MM.1S (cell line): Measurements from ENCODE around the gene BOD1.
A peak's percentile ranks its signal among the peaks of the same experiment; 100 is the strongest.
"Not testable (repeated sequence)": the region's sequence is repeated elsewhere in the genome, so short reads cannot be mapped to it uniquely, and the experiment has no call there.

ENCODE experiments used
- DNase-seq: peaks from one replicate; pipeline ENCODE4 v3.0.0-alpha.2; 2015
- H2AFZ ChIP-seq: fragments of 300-600 bp; sonication (generic); 2 replicates; pipeline ENCODE4 v1.6.0; 2016; ENCODE audit warnings: antibody characterized with exemption, low read length
- H3F3A ChIP-seq: fragments of 300-600 bp; sonication (generic); 2 replicates; pipeline ENCODE4 v1.6.1; 2016; ENCODE audit warnings: mild to moderate bottlenecking, antibody characterized with exemption, low read length, moderate library complexity, mixed read lengths; ENCODE audit not compliant: insufficient read depth
- H3K27ac ChIP-seq: fragments of 300-600 bp; sonication (generic); 2 replicates; pipeline ENCODE4 v1.5.1; 2016; ENCODE audit warnings: mild to moderate bottlenecking, low read length
- H3K27me3 ChIP-seq: fragments of 300-600 bp; sonication (generic); replicated peaks from 2 replicates; pipeline ENCODE4 v1.6.0; 2016; ENCODE audit warnings: low read length; ENCODE audit not compliant: insufficient read depth
- H3K36me3 ChIP-seq: fragments of 300-600 bp; sonication (generic); replicated peaks from 2 replicates; pipeline ENCODE4 v1.6.1; 2016; ENCODE audit warnings: mild to moderate bottlenecking, low read length, mixed read lengths; ENCODE audit not compliant: insufficient read depth
- H3K4me1 ChIP-seq: fragments of 300-600 bp; sonication (generic); 2 replicates; pipeline ENCODE4 v1.6.1; 2016; ENCODE audit warnings: low read length, mixed read lengths
- H3K4me2 ChIP-seq: fragments of 300-600 bp; sonication (generic); 2 replicates; pipeline ENCODE4 v1.6.0; 2016; ENCODE audit warnings: low read depth, low read length
- H3K4me3 ChIP-seq: fragments of 300-600 bp; sonication (generic); 2 replicates; pipeline ENCODE4 v1.5.1; 2016; ENCODE audit warnings: low read length, mixed read lengths
- H3K79me2 ChIP-seq: fragments of 300-600 bp; sonication (generic); 2 replicates; pipeline ENCODE4 v1.6.1; 2016; ENCODE audit warnings: mixed run types, low read length, mixed read lengths
- H3K9ac ChIP-seq: fragments of 300-600 bp; sonication (generic); 2 replicates; pipeline ENCODE4 v1.6.1; 2016; ENCODE audit warnings: low read length, mixed read lengths
- H3K9me2 ChIP-seq: fragments of 300-600 bp; sonication (generic); replicated peaks from 2 replicates; pipeline ENCODE4 v1.6.1; 2016; ENCODE audit warnings: mild to moderate bottlenecking, low read length, mixed read lengths; ENCODE audit not compliant: insufficient read depth
- H3K9me3 ChIP-seq: fragments of 300-600 bp; sonication (generic); replicated peaks from 2 replicates; pipeline ENCODE4 v1.6.1; 2016; ENCODE audit warnings: mild to moderate bottlenecking, low read length, mixed read lengths; ENCODE audit not compliant: insufficient read depth
- H4K20me1 ChIP-seq: fragments of 300-600 bp; sonication (generic); 2 replicates; pipeline ENCODE4 v1.6.1; 2016; ENCODE audit warnings: mild to moderate bottlenecking, low read length, moderate library complexity, mixed read lengths; ENCODE audit not compliant: insufficient read depth
- CTCF ChIP-seq: fragments of 300-600 bp; sonication (generic); IDR thresholded peaks from 2 replicates; pipeline ENCODE4 v1.5.1; 2016; ENCODE audit warnings: antibody characterized with exemption, low read length, mixed read lengths
- EZH2 ChIP-seq: fragments of 300-600 bp; sonication (generic); optimal IDR thresholded peaks from 2 replicates; pipeline ENCODE3; 2017; ENCODE audit warnings: low read depth, mild to moderate bottlenecking, antibody characterized with exemption, low read length, mixed read lengths
- EZH2phosphoT487 ChIP-seq: fragments of 300-600 bp; sonication (generic); IDR thresholded peaks from 2 replicates; pipeline ENCODE4 v1.6.1; 2018; ENCODE audit warnings: antibody characterized with exemption, low read length

The BOD1 gene

DNA sequence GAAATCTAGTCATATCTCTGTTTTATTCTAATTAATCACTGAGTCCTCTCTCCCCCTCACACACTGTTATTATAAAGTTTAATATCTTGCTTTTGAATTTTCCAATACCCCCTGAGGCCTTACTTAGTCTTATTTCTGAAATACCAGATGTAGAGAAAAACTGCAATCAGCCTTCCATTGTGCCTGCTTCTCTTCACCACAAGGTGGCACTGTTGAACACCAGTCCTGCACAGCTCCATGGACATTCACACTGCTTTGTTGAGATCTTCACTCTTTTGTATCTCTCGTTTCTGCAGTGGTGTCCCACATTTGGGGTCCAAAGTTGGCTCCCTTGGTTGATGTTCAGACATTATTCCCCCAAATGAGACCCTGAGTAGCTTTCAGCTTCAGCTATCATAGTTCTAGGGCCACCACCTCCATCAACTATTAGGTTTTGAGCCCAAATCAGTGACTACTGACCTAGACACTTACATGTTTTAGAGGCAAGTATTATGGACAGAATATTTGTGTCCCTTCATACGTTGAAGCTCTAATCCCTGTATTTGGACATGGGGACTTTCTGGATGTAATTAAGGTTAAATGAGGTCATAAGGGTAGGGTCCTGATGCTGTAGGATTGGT lies 24.3 kb downstream of the BOD1 start:
- no peaks in the 10 kb centered on the region for H3K9me3 ChIP-seq
- H3K9ac ChIP-seq: no peak overlapping the region
- no peak overlapping the region for H3K4me2 ChIP-seq
- H3K79me2 ChIP-seq: no peaks in the 10 kb centered on the region
- no peak overlapping the region for H3K27ac ChIP-seq
- H4K20me1 ChIP-seq: no peaks in the 10 kb centered on the region
- H2AFZ ChIP-seq: no peak overlapping the region
- H3K27me3 ChIP-seq: no peaks in the 10 kb centered on the region
- H3K36me3 ChIP-seq: no peaks in the 10 kb centered on the region
- peak; percentile 43 for DNase-seq
- no peaks in the 10 kb centered on the region for H3K9me2 ChIP-seq
- H3K4me3 ChIP-seq: no peak overlapping the region
- H3K4me1 ChIP-seq: no peaks in the 10 kb centered on the region
- TF ChIP-seq CTCF: peak; percentile 71
- TF ChIP-seq EZH2: no peak
- H3F3A ChIP-seq: no peaks in the 10 kb centered on the region

- Histone ChIP-seq H3K27me3 (no peaks in the 10 kb centered on the region), H3K4me3 (no peak overlapping the region), H3K4me2 (no peak overlapping the region), H3K4me1 (no peaks in the 10 kb centered on the region), H3K9ac (no peak overlapping the region), H3K79me2 (no peaks in the 10 kb centered on the region), H3K36me3 (no peaks in the 10 kb centered on the region), H3F3A (no peaks in the 10 kb centered on the region), H3K27ac (no peak overlapping the region), H3K9me2 (no peaks in the 10 kb centered on the region), H4K20me1 (no peaks in the 10 kb centered on the region), H2AFZ (no peak overlapping the region), H3K9me3 (no peaks in the 10 kb centered on the region)
- TF ChIP-seq CTCF: no peak
- TF ChIP-seq EZH2phosphoT487: no peak
- TF ChIP-seq EZH2: no peak
- no peak for DNase-seq
Measured at GRCh38 chr5:173591056-173591514, 25.4 kb downstream of the BOD1 start.

DNA sequence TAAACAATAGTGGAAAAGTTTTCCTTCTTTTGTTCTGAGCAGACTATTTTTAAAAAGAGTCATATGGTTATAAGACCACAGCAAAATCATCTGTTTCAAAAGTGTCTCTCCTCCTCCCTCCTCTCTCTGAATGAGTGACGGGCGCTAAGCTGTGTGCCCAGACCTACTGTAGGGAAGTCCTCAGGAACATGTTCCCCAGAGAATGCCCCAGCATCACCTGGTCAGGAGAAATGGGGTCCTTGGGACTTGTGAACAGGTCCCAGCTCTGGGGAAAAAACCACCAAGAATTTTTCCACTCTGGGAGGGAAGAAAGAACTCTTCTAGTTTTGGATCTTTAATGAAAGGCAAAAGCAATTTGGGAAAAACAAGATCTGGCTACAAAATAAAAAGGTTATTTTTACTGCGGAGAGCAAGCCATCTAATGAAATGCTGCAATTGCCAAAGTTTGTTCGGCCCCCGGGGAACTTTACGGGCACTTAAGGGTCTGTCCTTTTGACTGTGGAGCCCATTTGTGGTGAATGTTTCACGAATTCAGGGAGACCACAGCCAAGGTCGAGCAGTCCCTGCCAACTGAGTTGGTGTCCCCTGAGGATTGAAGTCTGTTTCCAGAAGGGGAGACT lies 25.9 kb downstream of the BOD1 start:
- H3F3A ChIP-seq: no peaks in the 10 kb centered on the region
- no peaks in the 10 kb centered on the region for H3K27me3 ChIP-seq
- no peak for TF ChIP-seq CTCF
- no peak for TF ChIP-seq EZH2phosphoT487
- TF ChIP-seq EZH2: no peak
- no peak overlapping the region for H3K4me2 ChIP-seq
- no peak overlapping the region for H3K9ac ChIP-seq
- H3K27ac ChIP-seq: no peak overlapping the region
- H3K9me3 ChIP-seq: no peaks in the 10 kb centered on the region
- no peaks in the 10 kb centered on the region for H4K20me1 ChIP-seq
- no peak for DNase-seq
- H3K4me1 ChIP-seq: no peaks in the 10 kb centered on the region
- H3K79me2 ChIP-seq: no peaks in the 10 kb centered on the region
- H3K36me3 ChIP-seq: no peaks in the 10 kb centered on the region
- no peaks in the 10 kb centered on the region for H3K9me2 ChIP-seq
- no peak overlapping the region for H2AFZ ChIP-seq
- H3K4me3 ChIP-seq: no peak overlapping the region

DNA sequence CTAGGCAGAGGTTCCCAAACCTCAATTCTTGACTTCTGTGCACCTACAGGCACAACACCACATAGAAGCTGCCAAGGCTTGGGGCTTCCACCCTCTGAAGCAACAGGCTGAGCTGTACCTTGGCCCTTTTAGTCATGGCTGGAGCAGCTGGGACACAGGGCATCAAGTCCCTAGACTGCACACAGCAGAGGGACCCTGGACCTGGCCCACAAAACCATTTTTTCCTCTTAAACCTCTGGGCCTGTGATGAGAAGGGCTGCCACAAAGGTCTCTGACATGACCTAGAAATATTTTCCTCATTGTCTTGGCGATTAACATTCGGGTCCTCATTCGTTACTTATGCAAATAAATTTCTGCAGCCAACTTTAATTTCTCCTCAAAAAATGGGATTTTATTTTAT lies 30.3 kb downstream of the BOD1 start:
- not testable (repeated sequence) for H3K36me3 ChIP-seq, H3K4me2 ChIP-seq, H3K4me1 ChIP-seq, H3K27ac ChIP-seq, DNase-seq, H4K20me1 ChIP-seq, H3K9ac ChIP-seq, H3K4me3 ChIP-seq, H3K27me3 ChIP-seq, H2AFZ ChIP-seq, H3F3A ChIP-seq, H3K9me2 ChIP-seq, H3K9me3 ChIP-seq, H3K79me2 ChIP-seq
